Activated B cell treated with CpG ODN at 0.5 μM for 24 hours (primary cell): ENCODE results near the gene PLCE1. TPM values are rescaled to one million over a fixed set of nuclear protein-coding genes. Genes with fewer than 3 reads are reported as not detected.

ENCODE experiments used
- ATAC-seq: fragments of 200-7000 bp; cut with Tn5 transposase; one replicate; pipeline ENCODE4 v1.10.0; 2021; ENCODE audit warnings: low read depth, mild to moderate bottlenecking, moderate library complexity
- CTCF ChIA-PET: fragments of 350-600 bp; sonication (Branson Sonifier 250); formaldehyde crosslinking; loops from one replicate; lab custom pipeline; 2021; ENCODE audit warnings: antibody characterized with exemption; lab: Charles Lee
- POLR2A ChIA-PET: fragments of 350-600 bp; sonication (Branson Sonifier 250); formaldehyde crosslinking; loops from one replicate; lab custom pipeline; 2021; ENCODE audit warnings: antibody characterized with exemption; lab: Charles Lee
- DNase-seq: peaks from one replicate; pipeline ENCODE4 v3.0.0; 2022
- H3K27ac Mint-ChIP-seq: one replicate; pipeline ENCODE4 v1.8.0; 2020; ENCODE audit warnings: mixed read lengths
- H3K27me3 Mint-ChIP-seq: one replicate; pipeline ENCODE4 v1.8.0; 2021; ENCODE audit warnings: mixed read lengths
- H3K36me3 Mint-ChIP-seq: one replicate; pipeline ENCODE4 v1.8.0; 2021; ENCODE audit warnings: low read depth, mixed read lengths
- H3K4me1 Mint-ChIP-seq: one replicate; pipeline ENCODE4 v1.8.0; 2021; ENCODE audit warnings: mixed read lengths
- H3K4me3 Mint-ChIP-seq: one replicate; pipeline ENCODE4 v1.8.0; 2020; ENCODE audit warnings: mild to moderate bottlenecking, mixed read lengths
- H3K9me3 Mint-ChIP-seq: one replicate; pipeline ENCODE4 v1.8.0; 2020; ENCODE audit warnings: mixed read lengths
- CTCF ChIP-seq: fragments of 200-600 bp; IDR thresholded peaks from one replicate; pipeline ENCODE4 v1.8.0; 2022; ENCODE audit warnings: antibody characterized with exemption, mild to moderate bottlenecking
- intact Hi-C: fragments of 100-400 bp; cut with micrococcal nuclease; formaldehyde crosslinking; loops from one replicate; pipeline ENCODE4 v1.15.1; 2024
- total RNA-seq: library from RNA; stranded (reverse); gene quantifications from 2 replicates; pipeline ENCODE4 v1.2.3, GENCODE V29; 2022

The PLCE1 gene
- total RNA-seq, 1 donor from 2014 or later = not detected

- ATAC-seq (no peak), DNase-seq (no peak)
- Mint-ChIP-seq H3K4me3 (no peak overlapping the region), H3K9me3 (peaks cover 45% of the 10 kb centered on the region), H3K27ac (no peak overlapping the region), H3K27me3 (peaks cover 7% of the 10 kb centered on the region), H3K36me3 (no peaks in the 10 kb centered on the region), H3K4me1 (no peaks in the 10 kb centered on the region)
- POLR2A ChIA-PET = no interaction called here
- no peak for TF ChIP-seq CTCF
- intact Hi-C loops = no loop called here
- CTCF ChIA-PET = no interaction called here
Observed at GRCh38 chr10:94027197-94027596, 33.5 kb downstream of the PLCE1 start.

- ChIA-PET CTCF (no interaction called here), POLR2A (no interaction called here)
- ATAC-seq = no peak
- Mint-ChIP-seq H3K4me3 (no peak overlapping the region), H3K27ac (no peak overlapping the region), H3K4me1 (no peaks in the 10 kb centered on the region), H3K27me3 (peaks cover 3% of the 10 kb centered on the region), H3K9me3 (peaks cover 45% of the 10 kb centered on the region), H3K36me3 (no peaks in the 10 kb centered on the region)
- TF ChIP-seq CTCF = no peak
- intact Hi-C loops = no loop called here
- DNase-seq = no peak
Observed at GRCh38 chr10:94029955-94030354, 36.2 kb downstream of the PLCE1 start.

GRCh38 chr10:94035982-94036765 is 42.4 kb downstream of the PLCE1 start:
- POLR2A ChIA-PET = no interaction called here
- no peaks in the 10 kb centered on the region for H3K4me1 Mint-ChIP-seq
- CTCF ChIA-PET = no interaction called here
- no peak for DNase-seq
- H3K4me3 Mint-ChIP-seq = no peak overlapping the region
- ATAC-seq = no peak
- H3K27ac Mint-ChIP-seq = no peak overlapping the region
- peaks cover 6% of the 10 kb centered on the region for H3K27me3 Mint-ChIP-seq
- peaks cover 7% of the 10 kb centered on the region for H3K9me3 Mint-ChIP-seq
- TF ChIP-seq CTCF = no peak
- no peaks in the 10 kb centered on the region for H3K36me3 Mint-ChIP-seq
- intact Hi-C loops = no loop called here

GRCh38 chr10:94036766-94037033 is 43.0 kb downstream of the PLCE1 start:
- POLR2A ChIA-PET = no interaction called here
- H3K9me3 Mint-ChIP-seq = peaks cover 3% of the 10 kb centered on the region
- CTCF ChIA-PET = no interaction called here
- DNase-seq (no peak), ATAC-seq (no peak)
- no peak for TF ChIP-seq CTCF
- H3K4me3 Mint-ChIP-seq = no peak overlapping the region
- H3K36me3 Mint-ChIP-seq = no peaks in the 10 kb centered on the region
- intact Hi-C loops = no loop called here
- no peak overlapping the region for H3K27ac Mint-ChIP-seq
- H3K27me3 Mint-ChIP-seq = peaks cover 6% of the 10 kb centered on the region
- H3K4me1 Mint-ChIP-seq = no peaks in the 10 kb centered on the region

GRCh38 chr10:94037286-94037685 is 43.6 kb downstream of the PLCE1 start:
- no peaks in the 10 kb centered on the region for H3K4me1 Mint-ChIP-seq
- DNase-seq (no peak), ATAC-seq (no peak)
- CTCF ChIA-PET = no interaction called here
- intact Hi-C loops = no loop called here
- H3K9me3 Mint-ChIP-seq = no peaks in the 10 kb centered on the region
- no peak for TF ChIP-seq CTCF
- no peak overlapping the region for H3K27ac Mint-ChIP-seq
- POLR2A ChIA-PET = no interaction called here
- H3K27me3 Mint-ChIP-seq = peaks cover 7% of the 10 kb centered on the region
- no peak overlapping the region for H3K4me3 Mint-ChIP-seq
- H3K36me3 Mint-ChIP-seq = no peaks in the 10 kb centered on the region
